Endothelial cell of umbilical vein (primary cell): ENCODE measurements around the gene SEMA4D. TPM values are rescaled to one million over a fixed set of nuclear protein-coding genes. Genes with fewer than 3 reads are reported as not detected.

ENCODE experiments used
- BruUV-seq: library from RNA; stranded (reverse); fragments of 400-500 nt; replicated peaks from 2 replicates; lab custom pipeline; 2021; lab: Mats Ljungman, UMichigan
- CTCF ChIA-PET: fragments of 300-600, 350-600 bp; sonication (Branson Sonifier 250); formaldehyde crosslinking; loops from one replicate; lab custom pipeline; 2021; ENCODE audit warnings: antibody characterized with exemption, inconsistent platforms; lab: Charles Lee
- POLR2A ChIA-PET: fragments of 300-600, 350-600 bp; sonication (Branson Sonifier 250); formaldehyde crosslinking; loops from one replicate; lab custom pipeline; 2021; ENCODE audit warnings: antibody characterized with exemption, inconsistent platforms; lab: Charles Lee
- DNase-seq: peaks from one replicate; pipeline ENCODE4 v3.0.0-alpha.2; 2011; ENCODE audit warnings: low read depth, low spot score
- FAIRE-seq: peaks from 2 replicates; lab custom pipeline; 2011; peaks lifted over from hg19 to GRCh38; lab: Jason Lieb, UNC
- H2AFZ ChIP-seq: 2 replicates; pipeline ENCODE4 v1.6.0; 2012; ENCODE audit warnings: low read depth, low read length, control low read depth, inconsistent platforms
- H3K27ac ChIP-seq: 2 replicates; pipeline ENCODE4 v1.5.1; 2011; ENCODE audit warnings: low read depth, mild to moderate bottlenecking, control low read depth, low read length, moderate library complexity; ENCODE audit not compliant: insufficient read depth
- H3K27me3 ChIP-seq, 2 experiments: 2 replicates each; pipeline versions ENCODE4 v1.6.0 to v1.6.1; 2011; ENCODE audit warnings: low read length in 2 of 2, mixed read lengths in 1 of 2; ENCODE audit not compliant: control insufficient read depth in 2 of 2, insufficient read depth in 2 of 2
- H3K36me3 ChIP-seq, 2 experiments: 2 replicates in 1 of 2; 3 replicates in 1 of 2; pipeline ENCODE4 v1.5.1; 2011; ENCODE audit warnings: low read length in 2 of 2, mild to moderate bottlenecking in 1 of 2, moderate library complexity in 1 of 2; ENCODE audit not compliant: control insufficient read depth in 2 of 2, insufficient read depth in 2 of 2; ENCODE audit errors: extremely low read depth in 1 of 2
- H3K4me1 ChIP-seq: 3 replicates; pipeline ENCODE4 v1.5.1; 2011; ENCODE audit warnings: mild to moderate bottlenecking, low read length; ENCODE audit not compliant: control insufficient read depth, insufficient read depth; ENCODE audit errors: extremely low read depth
- H3K4me2 ChIP-seq: 2 replicates; pipeline ENCODE4 v1.6.1; 2011; ENCODE audit warnings: low read length, control low read depth, mixed read lengths; ENCODE audit not compliant: insufficient read depth
- H3K4me3 ChIP-seq, 3 experiments: fragments of 200-600 bp in 1 of 3; sonication (generic), shearing (Covaris generic) in 1 of 3; replicated peaks in 1 of 3; 2 replicates each; pipeline ENCODE4 v1.5.1; 2011 to 2016; ENCODE audit warnings: control low read depth in 3 of 3, low read length in 3 of 3, mild to moderate bottlenecking in 2 of 3, inconsistent platforms in 1 of 3, low read depth in 1 of 3, moderate library complexity in 1 of 3; ENCODE audit not compliant: insufficient read depth in 1 of 3
- H3K79me2 ChIP-seq: 2 replicates; pipeline ENCODE4 v1.6.0; 2012; ENCODE audit warnings: low read length, inconsistent platforms; ENCODE audit not compliant: control insufficient read depth, insufficient read depth
- H3K9ac ChIP-seq: replicated peaks from 2 replicates; pipeline ENCODE3; 2011; ENCODE audit warnings: low read length, control low read depth; ENCODE audit not compliant: insufficient read depth; ENCODE audit errors: extremely low read depth
- H3K9me1 ChIP-seq: replicated peaks from 3 replicates; pipeline ENCODE4 v1.6.0; 2011; ENCODE audit warnings: mild to moderate bottlenecking, low read length; ENCODE audit not compliant: control insufficient read depth, insufficient read depth; ENCODE audit errors: extremely low read depth
- H3K9me3 ChIP-seq: replicated peaks from 2 replicates; pipeline ENCODE4 v1.5.1; 2012; ENCODE audit warnings: low read length, inconsistent platforms; ENCODE audit not compliant: control insufficient read depth, insufficient read depth
- H4K20me1 ChIP-seq: replicated peaks from 2 replicates; pipeline ENCODE3; 2011; ENCODE audit warnings: mild to moderate bottlenecking, low read length; ENCODE audit not compliant: control insufficient read depth, insufficient read depth; ENCODE audit errors: extremely low read depth
- EZH2 ChIP-seq: IDR thresholded peaks from 2 replicates; pipeline ENCODE4 v1.6.1; 2012; ENCODE audit warnings: borderline replicate concordance, low read depth, mild to moderate bottlenecking, moderate library complexity, low read length, inconsistent platforms; ENCODE audit not compliant: severe bottlenecking
- FOS ChIP-seq: IDR thresholded peaks from 2 replicates; pipeline ENCODE4 v1.6.1; 2011; ENCODE audit warnings: mild to moderate bottlenecking, low read length, moderate library complexity, borderline replicate concordance; ENCODE audit not compliant: insufficient read depth
- GATA2 ChIP-seq: IDR thresholded peaks from 2 replicates; pipeline ENCODE4 v1.7.0; 2011; ENCODE audit warnings: low read depth, mild to moderate bottlenecking, moderate library complexity, mixed read lengths, low read length; ENCODE audit not compliant: insufficient read length, insufficient read depth
- JUN ChIP-seq: IDR thresholded peaks from 2 replicates; pipeline ENCODE4 v1.6.1; 2011; ENCODE audit warnings: borderline replicate concordance, low read depth; ENCODE audit not compliant: insufficient read length, insufficient read depth
- MYC ChIP-seq: IDR thresholded peaks from one replicate; pipeline ENCODE4 v1.6.1; 2011; ENCODE audit warnings: mild to moderate bottlenecking, low read depth, low read length
- POLR2A ChIP-seq: IDR thresholded peaks from 2 replicates; pipeline ENCODE4 v1.6.1; 2012; ENCODE audit warnings: low read depth, mild to moderate bottlenecking, control low read depth, low read length
- POLR2AphosphoS5 ChIP-seq: IDR thresholded peaks from 2 replicates; pipeline ENCODE4 v1.6.1; 2012; ENCODE audit warnings: low read depth, mild to moderate bottlenecking, control low read depth, low read length, moderate library complexity; ENCODE audit not compliant: insufficient read depth
- dilution Hi-C: fragments of 300-500 bp; cut with MboI; formaldehyde crosslinking; loops from one replicate; pipeline ENCODE4 v1.15.0; 2019; ENCODE audit warnings: low sequenced_read_pairs; ENCODE audit not compliant: extremely low pct_ligation_motif_present
- intact Hi-C: fragments of 100-400 bp; cut with micrococcal nuclease; formaldehyde crosslinking; loops from one replicate; pipeline ENCODE4 v1.10.0; 2022
- polyA plus RNA-seq, 4 experiments: library from polyadenylated mRNA; depleted of rRNA in 3 of 4; stranded (reverse) in 3 of 4; unstranded in 1 of 4; fragments of >200 nt; gene quantifications; 2 replicates each; pipeline versions ENCODE4 v1.2.1 to v1.2.3, GENCODE V29; 2011 to 2012; ENCODE audit warnings: missing spikeins in 1 of 4
- total RNA-seq: library from RNA; stranded (reverse); gene quantifications from 2 replicates; pipeline ENCODE4 v1.2.3, GENCODE V29; 2021
- TF ChIP-seq, protein P1 (sequence below): IDR thresholded peaks from 2 replicates; pipeline ENCODE4 v1.6.1; 2011; ENCODE audit not compliant: insufficient read depth, insufficient read length
- TF ChIP-seq, protein P2 (sequence below), 2 donors: IDR thresholded peaks; 1 replicate in 1 of 2; 2 replicates in 1 of 2; pipeline ENCODE4 v1.5.1; 2011; ENCODE audit warnings: low read length in 2 of 2, mild to moderate bottlenecking in 2 of 2, moderate library complexity in 2 of 2, control low read depth in 1 of 2, inconsistent platforms in 1 of 2, low read depth in 1 of 2; ENCODE audit not compliant: insufficient read depth in 1 of 2; ENCODE audit errors: extremely low read depth in 1 of 2

Gene SEMA4D
- total and polyA plus RNA-seq, 2 donors (not counting 3 experiments of a cell fraction or from before 2014, with no cell fraction given), result 3.9 to 15.7 TPM

DNA sequence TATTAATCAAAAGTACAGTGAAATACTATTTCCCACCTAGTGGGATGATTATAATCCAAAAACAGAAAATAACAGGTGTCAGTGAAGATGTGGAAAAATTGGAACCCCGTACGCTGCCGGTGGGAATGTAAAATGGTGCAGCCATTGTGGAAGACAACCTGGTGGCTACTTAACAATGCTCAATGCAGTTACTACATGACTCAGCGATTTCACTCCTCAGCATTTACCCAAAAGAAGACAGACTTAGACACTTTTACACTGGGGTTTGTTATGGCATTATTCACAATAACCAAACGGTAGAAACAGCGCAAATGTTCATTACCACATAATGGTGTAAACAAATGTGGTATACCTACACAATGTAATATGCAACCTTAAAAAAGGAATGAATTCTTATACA lies 155.7 kb downstream of the SEMA4D start:
- Histone ChIP-seq H3K9me3 (no peaks in the 10 kb centered on the region), H4K20me1 (no peaks in the 10 kb centered on the region), H3K4me1 (no peaks in the 10 kb centered on the region), H3K79me2 (no peaks in the 10 kb centered on the region), H3K27me3 (no peaks in the 10 kb centered on the region), H3K27ac (no peak overlapping the region), H3K4me2 (no peak overlapping the region), H3K9ac (no peak overlapping the region), H3K36me3 (peaks cover 6 to 17% of the 10 kb centered on the region in 2 experiments), H3K9me1 (no peaks in the 10 kb centered on the region), H3K4me3 (no peak overlapping the region), H2AFZ (no peak overlapping the region)
- no peak for DNase-seq
- intact Hi-C loops, result no loop called here
- dilution Hi-C loops, result no loop called here
- ChIA-PET POLR2A (no interaction called here), CTCF (no interaction called here)
- no TSS peak for BruUV-seq
- FAIRE-seq, result no peak
- TF ChIP-seq GATA2 (no peak), JUN (no peak)
- TF ChIP-seq, protein P1, sequence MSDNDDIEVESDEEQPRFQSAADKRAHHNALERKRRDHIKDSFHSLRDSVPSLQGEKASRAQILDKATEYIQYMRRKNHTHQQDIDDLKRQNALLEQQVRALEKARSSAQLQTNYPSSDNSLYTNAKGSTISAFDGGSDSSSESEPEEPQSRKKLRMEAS, result no peak

DNA sequence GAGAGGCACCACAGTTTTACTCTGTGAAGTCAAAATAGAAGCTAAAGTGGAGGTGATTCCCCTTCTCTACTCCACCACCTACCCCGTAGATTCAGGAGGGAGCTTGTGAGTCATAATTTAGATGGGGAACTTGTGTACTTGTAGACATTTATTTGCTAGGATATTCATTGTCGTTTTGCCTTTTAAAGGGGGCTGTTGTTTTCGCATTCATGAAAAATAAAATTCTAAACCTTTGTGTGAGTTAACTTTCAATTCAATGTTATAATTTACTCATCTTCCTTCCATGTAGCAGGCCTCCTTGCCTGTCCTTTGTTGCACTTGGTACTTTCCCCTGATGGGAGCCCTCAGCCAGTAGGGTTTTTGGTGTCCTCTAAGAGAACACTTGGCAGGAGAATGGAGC lies 157.6 kb downstream of the SEMA4D start:
- FAIRE-seq, result no peak
- Histone ChIP-seq H2AFZ (no peak overlapping the region), H3K4me2 (no peak overlapping the region), H3K36me3 (peaks cover 6 to 12% of the 10 kb centered on the region in 2 experiments), H3K4me3 (no peak overlapping the region), H3K27ac (no peak overlapping the region), H3K9me1 (no peaks in the 10 kb centered on the region), H3K4me1 (no peaks in the 10 kb centered on the region), H3K27me3 (no peaks in the 10 kb centered on the region), H3K79me2 (no peaks in the 10 kb centered on the region), H3K9ac (no peak overlapping the region), H4K20me1 (no peaks in the 10 kb centered on the region), H3K9me3 (no peaks in the 10 kb centered on the region)
- dilution Hi-C loops (no loop called here), intact Hi-C loops (no loop called here)
- ChIA-PET CTCF (interaction anchor here (2.2 kb wide), 1 partner anchor 208 kb away, joined by 6 read pairs; no protein-coding TSS in a partner anchor), POLR2A (no interaction called here)
- DNase-seq, result no peak
- TF ChIP-seq JUN (no peak), MYC (no peak), GATA2 (no peak), POLR2AphosphoS5 (no peak), POLR2A (no peak), EZH2 (no peak), FOS (no peak)
- TF ChIP-seq, protein P1, result no peak
- TF ChIP-seq, protein P2, sequence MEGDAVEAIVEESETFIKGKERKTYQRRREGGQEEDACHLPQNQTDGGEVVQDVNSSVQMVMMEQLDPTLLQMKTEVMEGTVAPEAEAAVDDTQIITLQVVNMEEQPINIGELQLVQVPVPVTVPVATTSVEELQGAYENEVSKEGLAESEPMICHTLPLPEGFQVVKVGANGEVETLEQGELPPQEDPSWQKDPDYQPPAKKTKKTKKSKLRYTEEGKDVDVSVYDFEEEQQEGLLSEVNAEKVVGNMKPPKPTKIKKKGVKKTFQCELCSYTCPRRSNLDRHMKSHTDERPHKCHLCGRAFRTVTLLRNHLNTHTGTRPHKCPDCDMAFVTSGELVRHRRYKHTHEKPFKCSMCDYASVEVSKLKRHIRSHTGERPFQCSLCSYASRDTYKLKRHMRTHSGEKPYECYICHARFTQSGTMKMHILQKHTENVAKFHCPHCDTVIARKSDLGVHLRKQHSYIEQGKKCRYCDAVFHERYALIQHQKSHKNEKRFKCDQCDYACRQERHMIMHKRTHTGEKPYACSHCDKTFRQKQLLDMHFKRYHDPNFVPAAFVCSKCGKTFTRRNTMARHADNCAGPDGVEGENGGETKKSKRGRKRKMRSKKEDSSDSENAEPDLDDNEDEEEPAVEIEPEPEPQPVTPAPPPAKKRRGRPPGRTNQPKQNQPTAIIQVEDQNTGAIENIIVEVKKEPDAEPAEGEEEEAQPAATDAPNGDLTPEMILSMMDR (IDR thresholded peaks at IDR 0.05; ENCODE audit: extremely low read depth in 1 of 2, insufficient read depth in 1 of 2, low read depth in 1 of 2, low read length in 2 of 2), result no peak
- BruUV-seq, result no TSS peak
